Endothelial cell of umbilical vein (primary cell): ENCODE measurements around the gene OR1J4. TPM values are rescaled to one million over a fixed set of nuclear protein-coding genes. Genes with fewer than 3 reads are reported as not detected.

Experiments
- BruUV-seq: library from RNA; stranded (reverse); fragments of 400-500 nt; replicated peaks from 2 replicates; lab custom pipeline; 2021; lab: Mats Ljungman, UMichigan
- CTCF ChIA-PET: fragments of 300-600, 350-600 bp; sonication (Branson Sonifier 250); formaldehyde crosslinking; loops from one replicate; lab custom pipeline; 2021; ENCODE audit warnings: antibody characterized with exemption, inconsistent platforms; lab: Charles Lee
- POLR2A ChIA-PET: fragments of 300-600, 350-600 bp; sonication (Branson Sonifier 250); formaldehyde crosslinking; loops from one replicate; lab custom pipeline; 2021; ENCODE audit warnings: antibody characterized with exemption, inconsistent platforms; lab: Charles Lee
- DNase-seq: peaks from one replicate; pipeline ENCODE4 v3.0.0-alpha.2; 2011; ENCODE audit warnings: low read depth, low spot score
- FAIRE-seq: peaks from 2 replicates; lab custom pipeline; 2011; peaks lifted over from hg19 to GRCh38; lab: Jason Lieb, UNC
- H2AFZ ChIP-seq: 2 replicates; pipeline ENCODE4 v1.6.0; 2012; ENCODE audit warnings: low read depth, low read length, control low read depth, inconsistent platforms
- H3K27ac ChIP-seq: 2 replicates; pipeline ENCODE4 v1.5.1; 2011; ENCODE audit warnings: low read depth, mild to moderate bottlenecking, control low read depth, low read length, moderate library complexity; ENCODE audit not compliant: insufficient read depth
- H3K27me3 ChIP-seq, 2 experiments: 2 replicates each; pipeline versions ENCODE4 v1.6.0 to v1.6.1; 2011; ENCODE audit warnings: low read length in 2 of 2, mixed read lengths in 1 of 2; ENCODE audit not compliant: control insufficient read depth in 2 of 2, insufficient read depth in 2 of 2
- H3K36me3 ChIP-seq, 2 experiments: 2 replicates in 1 of 2; 3 replicates in 1 of 2; pipeline ENCODE4 v1.5.1; 2011; ENCODE audit warnings: low read length in 2 of 2, mild to moderate bottlenecking in 1 of 2, moderate library complexity in 1 of 2; ENCODE audit not compliant: control insufficient read depth in 2 of 2, insufficient read depth in 2 of 2; ENCODE audit errors: extremely low read depth in 1 of 2
- H3K4me1 ChIP-seq: 3 replicates; pipeline ENCODE4 v1.5.1; 2011; ENCODE audit warnings: mild to moderate bottlenecking, low read length; ENCODE audit not compliant: control insufficient read depth, insufficient read depth; ENCODE audit errors: extremely low read depth
- H3K4me2 ChIP-seq: 2 replicates; pipeline ENCODE4 v1.6.1; 2011; ENCODE audit warnings: low read length, control low read depth, mixed read lengths; ENCODE audit not compliant: insufficient read depth
- H3K4me3 ChIP-seq, 3 experiments: fragments of 200-600 bp in 1 of 3; sonication (generic), shearing (Covaris generic) in 1 of 3; replicated peaks in 1 of 3; 2 replicates each; pipeline ENCODE4 v1.5.1; 2011 to 2016; ENCODE audit warnings: control low read depth in 3 of 3, low read length in 3 of 3, mild to moderate bottlenecking in 2 of 3, inconsistent platforms in 1 of 3, low read depth in 1 of 3, moderate library complexity in 1 of 3; ENCODE audit not compliant: insufficient read depth in 1 of 3
- H3K79me2 ChIP-seq: 2 replicates; pipeline ENCODE4 v1.6.0; 2012; ENCODE audit warnings: low read length, inconsistent platforms; ENCODE audit not compliant: control insufficient read depth, insufficient read depth
- H3K9ac ChIP-seq: replicated peaks from 2 replicates; pipeline ENCODE3; 2011; ENCODE audit warnings: low read length, control low read depth; ENCODE audit not compliant: insufficient read depth; ENCODE audit errors: extremely low read depth
- H3K9me1 ChIP-seq: replicated peaks from 3 replicates; pipeline ENCODE4 v1.6.0; 2011; ENCODE audit warnings: mild to moderate bottlenecking, low read length; ENCODE audit not compliant: control insufficient read depth, insufficient read depth; ENCODE audit errors: extremely low read depth
- H3K9me3 ChIP-seq: replicated peaks from 2 replicates; pipeline ENCODE4 v1.5.1; 2012; ENCODE audit warnings: low read length, inconsistent platforms; ENCODE audit not compliant: control insufficient read depth, insufficient read depth
- H4K20me1 ChIP-seq: replicated peaks from 2 replicates; pipeline ENCODE3; 2011; ENCODE audit warnings: mild to moderate bottlenecking, low read length; ENCODE audit not compliant: control insufficient read depth, insufficient read depth; ENCODE audit errors: extremely low read depth
- CTCF ChIP-seq, 2 donors: IDR thresholded peaks; 1 replicate in 1 of 2; 2 replicates in 1 of 2; pipeline ENCODE4 v1.5.1; 2011; ENCODE audit warnings: low read length in 2 of 2, mild to moderate bottlenecking in 2 of 2, moderate library complexity in 2 of 2, control low read depth in 1 of 2, inconsistent platforms in 1 of 2, low read depth in 1 of 2; ENCODE audit not compliant: insufficient read depth in 1 of 2; ENCODE audit errors: extremely low read depth in 1 of 2
- EZH2 ChIP-seq: IDR thresholded peaks from 2 replicates; pipeline ENCODE4 v1.6.1; 2012; ENCODE audit warnings: borderline replicate concordance, low read depth, mild to moderate bottlenecking, moderate library complexity, low read length, inconsistent platforms; ENCODE audit not compliant: severe bottlenecking
- FOS ChIP-seq: IDR thresholded peaks from 2 replicates; pipeline ENCODE4 v1.6.1; 2011; ENCODE audit warnings: mild to moderate bottlenecking, low read length, moderate library complexity, borderline replicate concordance; ENCODE audit not compliant: insufficient read depth
- GATA2 ChIP-seq: IDR thresholded peaks from 2 replicates; pipeline ENCODE4 v1.7.0; 2011; ENCODE audit warnings: low read depth, mild to moderate bottlenecking, moderate library complexity, mixed read lengths, low read length; ENCODE audit not compliant: insufficient read length, insufficient read depth
- JUN ChIP-seq: IDR thresholded peaks from 2 replicates; pipeline ENCODE4 v1.6.1; 2011; ENCODE audit warnings: borderline replicate concordance, low read depth; ENCODE audit not compliant: insufficient read length, insufficient read depth
- MAX ChIP-seq: IDR thresholded peaks from 2 replicates; pipeline ENCODE4 v1.6.1; 2011; ENCODE audit not compliant: insufficient read depth, insufficient read length
- MYC ChIP-seq: IDR thresholded peaks from one replicate; pipeline ENCODE4 v1.6.1; 2011; ENCODE audit warnings: mild to moderate bottlenecking, low read depth, low read length
- POLR2A ChIP-seq: IDR thresholded peaks from 2 replicates; pipeline ENCODE4 v1.6.1; 2012; ENCODE audit warnings: low read depth, mild to moderate bottlenecking, control low read depth, low read length
- POLR2AphosphoS5 ChIP-seq: IDR thresholded peaks from 2 replicates; pipeline ENCODE4 v1.6.1; 2012; ENCODE audit warnings: low read depth, mild to moderate bottlenecking, control low read depth, low read length, moderate library complexity; ENCODE audit not compliant: insufficient read depth
- dilution Hi-C: fragments of 300-500 bp; cut with MboI; formaldehyde crosslinking; loops from one replicate; pipeline ENCODE4 v1.15.0; 2019; ENCODE audit warnings: low sequenced_read_pairs; ENCODE audit not compliant: extremely low pct_ligation_motif_present
- intact Hi-C: fragments of 100-400 bp; cut with micrococcal nuclease; formaldehyde crosslinking; loops from one replicate; pipeline ENCODE4 v1.10.0; 2022
- polyA plus RNA-seq, 4 experiments: library from polyadenylated mRNA; depleted of rRNA in 3 of 4; stranded (reverse) in 3 of 4; unstranded in 1 of 4; fragments of >200 nt; gene quantifications; 2 replicates each; pipeline versions ENCODE4 v1.2.1 to v1.2.3, GENCODE V29; 2011 to 2012; ENCODE audit warnings: missing spikeins in 1 of 4
- total RNA-seq: library from RNA; stranded (reverse); gene quantifications from 2 replicates; pipeline ENCODE4 v1.2.3, GENCODE V29; 2021

The OR1J4 gene
- total and polyA plus RNA-seq, 2 donors (not counting 3 experiments of a cell fraction or from before 2014, with no cell fraction given), result not detected

- CTCF ChIA-PET, result no interaction called here
Measured at GRCh38 chr9:122538757-122539156, 19.8 kb downstream of the OR1J4 start.

GRCh38 chr9:122546196-122546595, 27.3 kb downstream of the OR1J4 start:
- FAIRE-seq (no peak), DNase-seq (no peak)
- no TSS peak for BruUV-seq
- intact Hi-C loops (no loop called here), dilution Hi-C loops (no loop called here)
- Histone ChIP-seq H2AFZ (no peak overlapping the region), H3K9me1 (no peaks in the 10 kb centered on the region), H4K20me1 (no peaks in the 10 kb centered on the region), H3K27me3 (peaks cover 0 to 2% of the 10 kb centered on the region in 2 experiments), H3K4me2 (no peak overlapping the region), H3K36me3 (no peaks in the 10 kb centered on the region), H3K27ac (no peak overlapping the region), H3K9ac (no peak overlapping the region), H3K79me2 (no peaks in the 10 kb centered on the region), H3K9me3 (no peaks in the 10 kb centered on the region), H3K4me1 (no peaks in the 10 kb centered on the region), H3K4me3 (no peak overlapping the region)
- ChIA-PET CTCF (interaction anchor here (0.9 kb wide), 1 partner anchor 11 kb away, joined by 3 read pairs; no protein-coding TSS in a partner anchor), POLR2A (no interaction called here)
- no peak for TF ChIP-seq JUN
- no peak for TF ChIP-seq FOS
- TF ChIP-seq POLR2AphosphoS5, result no peak
- TF ChIP-seq GATA2, result no peak
- no peak for TF ChIP-seq MAX
- no peak for TF ChIP-seq POLR2A
- TF ChIP-seq CTCF (IDR thresholded peaks at IDR 0.05; ENCODE audit: extremely low read depth in 1 of 2, insufficient read depth in 1 of 2, low read depth in 1 of 2, low read length in 2 of 2), result no peak
- no peak for TF ChIP-seq MYC

More at GRCh38 chr9:122538757-122539156, 19.8 kb downstream of the OR1J4 start:
- no peak overlapping the region for H3K4me3 ChIP-seq
- no peaks in the 10 kb centered on the region for H3K27me3 ChIP-seq
- no peaks in the 10 kb centered on the region for H3K36me3 ChIP-seq
- no peaks in the 10 kb centered on the region for H3K4me1 ChIP-seq
- intact Hi-C loops (no loop called here), dilution Hi-C loops (no loop called here)
- H3K9me3 ChIP-seq, result no peaks in the 10 kb centered on the region
- H3K9ac ChIP-seq, result no peak overlapping the region
- no peak for TF ChIP-seq EZH2
- no peak overlapping the region for H3K27ac ChIP-seq
- no TSS peak for BruUV-seq
- POLR2A ChIA-PET, result no interaction called here
- no peak overlapping the region for H3K4me2 ChIP-seq
- H3K79me2 ChIP-seq, result no peaks in the 10 kb centered on the region
- FAIRE-seq (no peak), DNase-seq (no peak)
- H2AFZ ChIP-seq, result no peak overlapping the region
- no peaks in the 10 kb centered on the region for H3K9me1 ChIP-seq
- no peaks in the 10 kb centered on the region for H4K20me1 ChIP-seq
